Ishikawa (cell line): ENCODE measurements around the gene TPO.

Experiments
- EGR1 ChIP-seq: IDR thresholded peaks from 2 replicates; pipeline ENCODE4 v1.6.1; 2012
- YY1 ChIP-seq: IDR thresholded peaks from 2 replicates; pipeline ENCODE4 v1.6.1; 2012; ENCODE audit warnings: low read depth

GRCh38 chr2:1591461-1591770 lies 178.2 kb downstream of the TPO start:
- no peak for TF ChIP-seq EGR1
- no peak; the same call in 1 of the 2 replicates for TF ChIP-seq YY1
